NCI-H146 (cell line): ENCODE measurements around the gene VASP.

Source experiments
- DNase-seq: peaks from one replicate; lab custom pipeline; 2025; lab: John Stamatoyannopoulos, UW

Gene VASP

GRCh38 chr19:45556835-45557234 is 49.6 kb downstream of the VASP start:
- no peak for DNase-seq

GRCh38 chr19:45558399-45558878 is 51.2 kb downstream of the VASP start:
- DNase-seq = peak; percentile 51

GRCh38 chr19:45560038-45560437 is 52.8 kb downstream of the VASP start:
- no peak for DNase-seq

DNA sequence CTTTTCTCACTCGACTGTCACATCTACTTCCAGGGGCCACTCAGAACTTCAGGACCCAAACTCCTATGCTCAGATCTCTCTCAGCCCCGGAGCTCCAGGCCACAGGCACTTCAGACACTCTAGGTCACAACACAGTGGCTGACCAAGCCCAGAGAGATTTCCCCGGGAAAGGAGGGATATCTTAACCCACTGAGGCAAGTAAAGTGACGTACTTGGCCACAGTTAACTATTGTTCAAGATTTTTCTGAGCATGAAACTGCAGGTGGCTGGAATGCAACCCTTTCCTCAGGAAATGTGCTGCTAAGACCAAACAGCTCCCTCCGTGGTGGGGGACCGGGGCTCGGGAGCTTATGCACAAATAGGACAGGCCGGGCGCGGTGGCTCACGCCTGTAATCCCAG is 53.4 kb downstream of the VASP start:
- DNase-seq = no peak

GRCh38 chr19:45564131-45564780 is 57.0 kb downstream of the VASP start:
- DNase-seq = no peak

DNA sequence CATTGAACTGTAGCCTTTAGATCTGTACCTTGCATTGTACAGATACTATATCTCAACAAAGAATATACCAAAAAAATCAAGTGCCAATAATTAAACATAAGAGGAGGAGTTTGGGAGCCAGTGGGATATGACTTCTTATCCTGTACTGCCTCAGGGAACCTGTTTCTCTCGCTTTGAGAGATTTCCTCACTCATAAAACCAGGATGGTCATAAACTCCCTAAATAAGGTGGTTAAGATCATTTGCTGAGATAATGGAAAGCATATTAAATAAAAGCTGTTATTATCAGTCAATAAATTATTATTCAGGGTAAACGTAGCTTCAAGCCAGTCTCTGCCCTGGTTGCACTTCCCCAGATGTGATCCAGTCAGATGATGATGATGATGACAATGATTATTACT is 60.3 kb downstream of the VASP start:
- DNase-seq = no peak

GRCh38 chr19:45568732-45569131 is 61.5 kb downstream of the VASP start:
- DNase-seq = no peak

DNA sequence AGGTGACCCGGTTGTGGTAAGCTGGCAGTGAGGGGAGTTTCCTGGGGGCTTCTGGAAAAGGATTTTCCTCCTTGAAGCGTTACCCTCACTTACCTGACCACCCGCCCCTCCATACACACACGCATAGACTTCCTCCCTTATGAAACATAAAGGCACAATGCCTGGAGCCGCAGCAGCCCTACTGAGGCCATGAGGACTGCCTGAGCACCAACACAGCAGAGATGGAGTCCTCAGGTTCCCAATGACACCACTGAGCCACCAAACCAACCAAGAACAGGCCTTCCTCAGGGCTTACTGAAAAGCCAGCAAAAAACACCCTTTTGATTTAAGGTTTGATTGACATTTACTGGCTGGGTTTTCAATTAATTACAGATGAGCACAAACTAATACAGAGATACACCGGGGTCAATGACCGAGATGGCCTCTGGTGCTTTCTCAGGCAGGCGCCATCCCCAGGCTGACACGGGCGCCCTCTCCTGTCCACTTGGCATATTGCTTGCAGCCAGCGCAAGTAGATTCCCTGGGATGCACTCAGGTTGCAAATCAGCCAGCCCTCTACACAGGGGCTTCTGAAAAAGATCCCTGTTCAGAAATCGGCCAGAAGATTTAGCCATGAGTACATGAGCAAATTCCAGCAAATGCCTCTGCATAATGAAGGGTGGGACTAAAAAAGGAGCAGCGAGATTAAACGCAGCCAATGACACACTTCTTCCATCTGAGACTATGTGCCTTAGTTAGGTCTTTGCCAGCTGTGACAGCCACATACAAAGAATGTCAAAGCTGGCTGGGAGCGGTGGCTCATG is 62.5 kb downstream of the VASP start:
- peak; percentile 46 for DNase-seq

GRCh38 chr19:45571457-45572220 is 64.4 kb downstream of the VASP start:
- no peak for DNase-seq

DNA sequence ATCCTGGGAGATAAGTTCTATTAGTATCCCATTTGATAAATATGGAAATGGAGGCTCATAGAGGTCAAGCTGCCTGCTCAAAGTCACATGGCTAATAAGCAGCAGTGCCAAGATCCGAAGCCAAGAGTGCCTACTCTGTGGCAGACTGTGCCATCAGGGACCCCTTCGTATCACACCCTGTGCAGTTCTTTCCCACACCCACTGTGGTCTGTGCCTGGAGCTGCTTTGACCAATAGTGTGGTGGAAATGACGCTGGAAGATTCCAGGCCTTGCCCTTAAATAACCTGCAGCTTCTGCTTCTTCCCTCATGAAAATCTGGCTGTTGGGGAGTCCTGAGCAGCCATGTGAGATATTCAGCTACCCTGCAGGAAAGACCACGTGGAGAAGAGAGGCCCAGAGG is 67.2 kb downstream of the VASP start:
- no peak for DNase-seq

- DNase-seq = no peak
Measured at GRCh38 chr19:45575216-45575615, 67.9 kb downstream of the VASP start.
